KG1 (cell line): ENCODE measurements around the gene CUL4A.
"Not testable (repeated sequence)": the region's sequence is repeated elsewhere in the genome, so short reads cannot be mapped to it uniquely, and the experiment has no call there.

ENCODE experiments used
- DNase-seq: peaks from one replicate; lab custom pipeline; 2025; lab: John Stamatoyannopoulos, UW

The CUL4A gene

DNA sequence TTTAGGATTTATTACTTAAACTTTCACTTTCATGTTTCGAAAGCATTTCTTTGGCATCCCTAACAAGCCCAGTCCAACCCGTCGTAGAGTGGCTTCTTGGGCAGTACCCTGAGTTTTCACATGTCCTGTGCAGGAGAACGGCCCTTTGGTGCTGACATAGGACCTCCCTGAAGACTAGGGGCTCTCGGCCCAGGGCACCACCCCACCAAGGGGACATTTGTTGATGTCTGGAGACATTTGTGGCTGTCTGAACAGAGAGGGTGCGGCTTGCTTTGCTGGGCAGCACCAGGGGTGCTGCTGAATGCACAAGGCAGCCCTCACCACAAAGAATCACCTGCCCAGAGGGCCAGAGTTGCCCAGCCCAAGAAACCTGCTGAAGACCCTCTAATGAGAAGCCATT lies 30.6 kb downstream of the CUL4A start:
- DNase-seq, result no peak

DNA sequence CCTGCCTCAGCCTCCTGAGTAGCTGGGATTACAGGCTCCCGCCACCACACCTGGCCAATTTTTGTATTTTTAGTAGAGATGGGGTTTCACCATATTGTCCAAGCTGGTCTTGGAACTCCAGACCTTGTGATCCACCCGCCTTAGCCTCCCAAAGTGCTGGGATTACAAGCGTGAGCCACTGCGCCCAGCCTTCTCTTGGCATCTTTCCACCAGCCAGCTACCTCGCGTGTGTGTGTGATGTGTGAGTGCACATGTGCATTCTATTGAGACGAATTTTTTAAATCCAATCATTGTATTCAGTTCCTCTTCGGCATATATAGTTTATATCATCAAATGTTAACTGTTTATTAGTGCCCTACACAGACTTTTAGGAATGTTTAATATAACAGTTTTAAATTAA lies 32.2 kb downstream of the CUL4A start:
- not testable (repeated sequence) for DNase-seq

DNA sequence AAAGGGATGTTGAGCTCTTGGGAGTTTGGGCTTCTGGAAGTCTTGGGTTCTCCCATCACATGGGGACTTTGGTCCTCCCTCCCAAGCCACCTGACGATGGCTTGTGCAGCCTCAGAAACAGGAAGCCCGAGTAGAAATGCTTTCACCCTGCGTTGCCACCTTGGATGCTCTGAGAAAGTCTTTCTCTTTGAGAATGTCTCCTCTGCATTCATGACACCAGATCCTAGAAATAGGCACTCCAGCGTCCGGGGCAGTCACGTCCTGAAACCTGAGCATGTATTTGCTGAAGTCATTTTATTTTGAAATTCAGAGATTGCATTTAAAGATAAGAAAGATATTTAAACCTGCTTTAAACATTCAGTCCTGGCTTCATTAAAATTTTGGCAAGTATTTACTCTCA lies 34.4 kb downstream of the CUL4A start:
- no peak for DNase-seq

DNA sequence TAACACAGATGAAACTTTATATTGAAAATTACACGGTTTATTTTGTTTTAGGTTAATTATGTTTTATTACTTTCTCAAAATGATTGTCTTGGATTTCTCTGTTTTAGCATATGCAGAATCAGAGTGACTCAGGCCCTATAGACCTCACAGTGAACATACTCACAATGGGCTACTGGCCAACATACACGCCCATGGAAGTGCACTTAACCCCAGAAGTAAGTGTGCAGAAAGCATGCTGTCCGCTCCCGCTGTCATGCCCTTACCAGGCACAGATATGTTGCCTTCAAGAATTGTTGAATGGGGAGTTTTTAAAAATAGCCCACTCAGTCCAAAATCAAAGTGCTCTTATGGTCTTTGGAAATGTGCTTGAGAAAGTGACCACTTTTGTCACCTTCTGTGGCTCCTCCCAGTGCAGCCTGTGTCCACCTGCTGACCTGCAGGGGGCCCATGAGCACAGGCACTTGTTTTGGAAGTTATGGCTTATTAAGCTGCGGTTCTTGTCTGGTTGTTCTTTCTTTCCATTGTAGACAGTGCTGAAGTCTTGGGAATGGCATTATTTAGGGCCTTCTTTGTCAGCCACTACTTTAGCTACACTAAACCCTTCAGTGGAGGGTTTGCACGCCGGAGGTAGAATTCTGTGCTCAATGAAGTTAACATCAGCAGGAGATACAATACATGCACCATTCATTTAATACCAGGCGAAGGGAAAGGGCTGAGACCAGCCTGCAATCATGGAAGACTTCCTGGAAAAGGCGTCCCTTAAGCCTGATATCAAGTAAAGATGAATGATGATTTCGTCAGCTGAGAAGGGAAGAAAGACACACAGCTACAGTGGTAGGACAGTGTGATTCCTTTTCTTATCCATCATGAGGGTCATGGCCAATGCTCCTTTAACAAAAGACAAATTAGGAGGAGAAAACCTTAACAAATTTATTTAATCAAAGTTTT lies 36.7 kb downstream of the CUL4A start:
- no peak for DNase-seq

DNA sequence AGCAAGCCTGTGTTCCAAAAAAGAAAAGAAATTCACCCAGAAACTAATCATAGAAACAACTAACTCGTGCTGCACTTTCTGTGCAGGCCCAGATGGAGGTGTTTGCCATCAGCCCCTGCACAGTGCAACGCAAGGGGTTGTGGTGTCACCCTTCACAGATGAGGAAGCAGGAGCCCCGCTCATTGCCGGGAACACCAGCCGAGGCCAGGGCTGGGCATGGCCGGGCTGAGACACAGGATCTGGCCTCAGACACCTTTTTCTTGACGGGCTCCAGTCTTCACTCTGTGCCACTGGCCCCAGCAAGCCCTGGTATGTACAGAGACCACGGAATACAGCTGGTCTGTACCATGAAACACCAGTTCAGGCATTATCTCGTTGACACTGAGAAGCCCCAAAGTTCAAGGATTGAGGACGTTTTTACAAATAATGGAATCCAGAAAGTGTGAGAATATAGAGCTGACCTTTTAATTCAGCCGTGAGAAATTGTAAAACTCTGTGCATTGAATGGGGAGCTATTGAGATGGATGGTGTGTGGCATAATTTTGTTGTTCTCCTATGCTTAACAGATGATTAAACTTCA lies 43.2 kb downstream of the CUL4A start:
- no peak for DNase-seq

DNA sequence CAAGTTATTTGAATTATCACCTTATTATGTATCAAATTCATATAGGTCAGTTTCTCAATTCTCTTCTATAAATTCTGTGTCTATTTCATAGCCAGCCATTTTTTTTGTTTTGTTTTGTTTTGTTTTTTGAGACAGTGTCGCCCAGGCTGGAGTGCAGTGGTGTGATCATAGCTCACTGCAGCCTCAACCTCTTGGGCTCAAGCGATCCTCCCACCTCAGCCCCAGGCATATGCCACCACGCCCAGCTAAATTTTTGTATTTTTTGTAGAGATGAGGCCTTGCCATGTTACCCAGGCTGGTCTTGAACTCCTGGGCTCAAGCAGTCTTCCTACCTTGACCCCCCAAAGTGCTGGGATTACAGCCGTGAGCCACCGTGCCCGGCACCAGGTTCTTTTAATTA lies 48.5 kb downstream of the CUL4A start:
- DNase-seq, result not testable (repeated sequence)

DNA sequence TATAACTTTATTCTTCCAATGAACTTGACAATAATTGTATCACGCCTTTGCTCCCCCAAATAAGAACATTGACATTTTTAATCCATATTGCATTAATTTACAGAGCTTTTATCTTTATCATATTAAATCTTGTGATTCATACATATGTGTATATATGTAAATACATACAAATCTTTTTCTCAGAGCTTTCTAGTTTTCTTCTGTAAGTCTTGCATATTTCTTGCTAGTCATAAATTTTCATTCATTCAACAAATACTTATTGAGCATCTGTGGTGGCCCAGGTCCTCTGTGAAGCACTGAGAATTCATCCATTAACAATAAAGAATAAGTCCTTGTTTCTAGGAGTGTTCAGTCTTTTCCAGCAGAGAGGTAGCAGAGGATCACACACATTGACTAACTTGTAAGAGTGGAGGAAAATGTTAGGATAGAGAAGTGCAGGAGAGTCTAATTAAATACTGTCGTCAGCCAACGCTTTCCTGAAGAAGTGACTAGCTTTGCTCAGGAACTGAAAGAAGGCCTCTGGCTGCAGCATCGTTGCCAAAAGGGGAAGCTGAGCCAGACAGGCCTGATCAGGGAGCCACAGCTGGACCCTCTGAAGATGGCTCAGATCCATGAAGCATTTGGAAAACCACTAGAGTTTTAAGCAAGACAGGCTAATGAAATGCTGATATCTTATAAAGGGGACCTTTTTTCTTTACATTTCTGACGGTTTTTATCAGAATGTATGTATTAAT lies 49.1 kb downstream of the CUL4A start:
- DNase-seq, result no peak

DNA sequence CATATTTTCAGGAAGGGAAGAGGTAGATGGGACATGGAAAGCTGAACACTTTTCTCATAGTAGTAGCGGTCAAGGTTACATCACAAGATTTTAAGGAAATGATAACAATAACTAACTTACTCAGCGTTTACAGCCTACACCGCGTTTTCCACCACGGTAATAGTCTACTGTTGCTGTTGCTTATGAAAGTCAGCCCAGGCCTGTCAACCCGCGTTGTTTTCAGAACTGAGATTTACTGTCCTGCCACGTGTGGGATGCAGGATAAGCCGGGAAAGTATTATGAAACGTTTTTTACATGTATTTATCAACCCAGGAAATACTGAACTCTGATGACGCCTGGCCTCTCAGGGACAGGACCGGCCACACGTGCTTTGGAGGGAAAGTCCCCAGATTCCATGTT lies 51.6 kb downstream of the CUL4A start:
- DNase-seq, result no peak

DNA sequence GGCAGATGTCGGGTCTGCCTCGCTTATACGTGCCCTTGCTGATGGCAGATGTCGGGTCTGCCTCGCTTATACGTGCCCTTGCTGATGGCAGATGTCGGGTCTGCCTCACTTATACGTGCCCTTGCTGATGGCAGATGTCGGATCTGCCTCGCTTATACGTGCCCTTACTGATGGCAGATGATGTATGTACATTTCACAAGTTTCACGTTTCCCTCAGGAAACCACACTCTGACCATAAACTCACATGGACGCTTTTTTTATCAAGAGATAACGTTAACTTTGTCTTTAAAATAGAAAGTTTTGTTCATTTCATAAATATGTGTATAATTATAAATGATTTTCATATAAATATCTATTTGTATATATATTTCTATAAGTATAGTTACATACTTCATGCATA lies 53.6 kb downstream of the CUL4A start:
- not testable (repeated sequence) for DNase-seq

DNA sequence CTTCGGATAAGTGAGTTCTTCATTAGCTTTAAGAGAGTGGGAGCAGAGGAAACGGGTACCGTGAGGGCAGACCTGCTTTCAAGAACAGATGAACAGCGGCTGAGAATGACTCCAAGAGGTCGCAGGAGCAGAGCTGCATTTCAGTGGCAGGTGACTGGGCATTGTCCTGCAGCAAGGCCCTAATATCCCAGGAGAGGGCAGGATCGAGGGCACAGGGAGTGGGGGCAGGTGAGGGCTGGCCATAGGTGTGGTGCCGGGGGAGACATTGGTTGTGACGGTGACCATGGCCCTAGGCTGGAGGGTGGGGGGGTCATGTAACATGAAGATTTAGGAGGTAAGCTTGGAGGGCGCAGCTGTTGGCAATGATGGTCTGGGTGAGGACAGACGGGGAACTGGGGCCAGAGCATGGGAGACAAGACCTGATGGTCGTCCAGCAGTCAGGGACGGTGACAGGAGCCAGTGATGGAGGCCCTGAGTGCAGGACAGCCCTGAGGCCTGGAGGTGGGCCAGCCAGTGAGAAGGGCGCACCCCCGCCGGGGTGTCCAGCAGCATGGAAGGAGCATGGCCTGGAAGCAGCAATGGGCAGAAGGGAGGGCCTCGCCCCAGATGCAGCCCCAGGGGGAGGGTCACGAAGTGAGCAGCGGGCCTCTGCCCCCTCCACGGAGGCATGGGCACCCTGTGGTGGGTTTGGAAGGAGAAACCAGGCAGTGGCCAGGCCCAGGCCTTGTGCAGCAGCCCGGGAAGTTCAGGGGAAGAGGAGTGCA lies 58.4 kb downstream of the CUL4A start:
- no peak for DNase-seq

DNA sequence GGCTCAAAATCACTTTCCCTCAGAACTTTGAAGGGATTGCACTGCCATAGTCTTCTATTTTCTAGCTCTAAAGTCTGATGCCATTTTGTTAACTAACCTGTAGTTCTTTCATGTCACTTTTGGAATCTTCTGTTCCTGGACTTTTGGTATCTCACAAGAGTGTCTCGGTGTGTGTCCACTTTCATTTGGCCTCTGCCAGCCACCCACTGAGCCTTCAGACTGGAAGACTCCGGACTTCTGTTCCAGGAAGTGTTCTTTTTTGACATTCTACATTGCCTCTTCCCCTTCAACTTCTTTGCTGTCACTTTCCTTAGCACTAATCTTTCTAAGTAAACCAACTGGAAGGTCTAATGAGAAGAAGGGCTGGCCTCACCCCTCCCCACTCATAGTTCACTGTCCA lies 62.6 kb downstream of the CUL4A start:
- DNase-seq, result no peak

DNA sequence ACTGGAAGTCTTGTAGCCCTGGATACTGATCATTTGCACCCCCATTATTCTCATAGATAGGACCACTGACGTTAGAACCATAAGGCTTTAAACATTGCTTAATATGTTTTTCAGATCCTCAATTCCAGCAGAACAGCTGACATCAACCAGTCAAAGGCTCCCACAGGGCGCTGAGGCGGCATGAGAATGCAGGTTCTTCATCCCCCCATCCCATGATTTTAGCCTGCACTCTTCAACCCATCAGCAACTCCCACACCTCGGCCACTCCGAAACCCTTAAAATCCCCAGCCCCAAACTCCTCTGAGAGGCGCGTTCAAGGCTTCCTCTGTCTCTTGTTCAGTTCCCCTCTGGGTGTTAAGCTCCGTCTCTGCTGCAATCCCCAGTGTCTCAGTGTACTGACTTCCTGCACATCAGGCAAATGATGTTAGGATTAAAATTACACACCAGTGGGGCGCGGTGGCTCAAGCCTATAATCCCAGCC lies 63.3 kb downstream of the CUL4A start:
- DNase-seq, result no peak

DNA sequence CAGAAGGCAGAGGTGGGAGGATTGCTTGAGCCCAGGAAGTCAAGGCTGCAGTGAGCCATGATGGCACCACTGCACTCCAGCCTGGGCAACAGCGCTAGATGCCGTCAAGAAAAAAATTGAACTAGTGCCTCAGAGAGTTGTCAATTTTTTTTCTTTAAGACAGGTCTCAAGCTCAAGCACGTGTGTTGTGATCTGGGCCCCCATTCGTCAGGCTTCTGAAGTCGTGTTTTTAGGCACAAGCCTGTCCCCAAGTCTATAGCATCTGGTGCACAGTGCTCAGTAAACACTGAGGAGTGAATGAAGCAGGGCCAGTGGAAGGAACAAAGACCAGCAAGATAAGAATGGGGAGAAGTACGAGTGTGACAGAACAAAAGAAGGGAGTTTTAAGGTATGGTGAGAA lies 63.9 kb downstream of the CUL4A start:
- no peak for DNase-seq

DNA sequence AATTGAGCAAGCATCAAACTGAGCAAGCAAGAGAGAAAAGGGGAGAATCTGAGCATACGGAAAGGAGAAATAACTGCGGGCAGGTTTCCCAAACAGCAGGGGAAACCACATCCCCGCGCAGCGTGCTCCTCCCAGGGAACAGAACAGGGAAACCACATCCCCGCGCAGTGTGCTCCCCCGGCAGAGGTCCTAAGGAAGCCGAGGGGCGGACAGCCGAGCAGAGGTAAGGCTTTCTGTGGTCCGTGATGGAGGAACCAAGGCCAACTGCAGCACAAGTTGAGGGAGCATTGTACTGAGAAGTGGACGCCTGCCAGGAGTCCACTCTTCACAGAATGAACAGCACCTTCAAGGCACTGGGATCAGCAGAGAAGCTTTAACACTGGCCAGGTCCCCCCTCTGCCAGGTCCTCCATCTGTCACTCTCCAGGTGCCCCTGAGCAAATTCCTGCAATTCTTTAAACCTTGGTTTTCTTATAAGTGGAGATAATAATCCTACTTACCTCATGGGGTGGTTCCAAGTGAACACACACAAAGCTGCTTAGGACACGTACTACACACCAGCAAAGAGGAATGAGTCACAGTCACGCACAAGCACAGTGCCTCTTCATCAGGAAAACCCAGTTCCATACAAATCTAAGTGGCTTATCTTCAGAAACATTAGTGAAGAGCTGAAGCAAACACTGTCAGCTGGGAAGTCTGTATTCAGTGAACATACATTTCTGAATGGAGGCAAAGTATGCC lies 64.6 kb downstream of the CUL4A start:
- no peak for DNase-seq

DNA sequence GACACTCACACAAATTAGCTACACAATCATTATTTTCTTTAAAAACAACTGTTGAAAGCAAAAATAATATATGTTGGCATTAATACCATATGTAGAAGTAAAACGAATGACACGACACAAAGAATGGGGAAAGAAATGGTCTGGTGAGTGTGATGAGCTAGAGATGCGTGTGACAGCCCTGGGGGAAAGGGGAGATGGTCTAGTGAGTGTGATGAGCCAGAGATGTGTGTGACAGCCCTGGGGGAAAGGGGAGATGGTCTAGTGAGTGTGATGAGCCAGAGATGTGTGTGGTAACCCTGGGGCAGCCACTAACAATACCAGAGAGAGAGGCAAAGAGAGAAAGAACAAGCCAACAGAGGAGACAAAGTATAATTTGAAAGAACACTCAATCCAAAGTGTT lies 65.3 kb downstream of the CUL4A start:
- no peak for DNase-seq

DNA sequence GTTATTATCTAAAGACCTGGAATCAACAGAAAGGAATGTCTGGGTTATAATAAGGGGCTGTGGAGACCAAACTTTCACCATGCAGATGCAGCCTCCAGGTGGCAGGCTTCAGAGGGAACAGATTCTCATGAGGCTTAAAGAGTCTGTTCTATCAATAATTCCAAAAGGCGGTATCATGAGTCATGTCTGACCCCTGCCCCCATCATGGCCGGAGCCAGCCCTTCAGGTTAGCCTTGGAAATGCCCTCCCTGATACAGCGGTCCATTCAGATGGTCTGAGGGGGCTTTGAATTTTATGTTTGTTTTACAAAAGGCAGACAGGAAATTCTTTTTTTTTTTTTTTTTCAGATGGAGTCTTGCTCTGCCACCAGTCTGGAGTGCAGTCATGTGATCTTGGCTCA lies 66.0 kb downstream of the CUL4A start:
- DNase-seq, result no peak

DNA sequence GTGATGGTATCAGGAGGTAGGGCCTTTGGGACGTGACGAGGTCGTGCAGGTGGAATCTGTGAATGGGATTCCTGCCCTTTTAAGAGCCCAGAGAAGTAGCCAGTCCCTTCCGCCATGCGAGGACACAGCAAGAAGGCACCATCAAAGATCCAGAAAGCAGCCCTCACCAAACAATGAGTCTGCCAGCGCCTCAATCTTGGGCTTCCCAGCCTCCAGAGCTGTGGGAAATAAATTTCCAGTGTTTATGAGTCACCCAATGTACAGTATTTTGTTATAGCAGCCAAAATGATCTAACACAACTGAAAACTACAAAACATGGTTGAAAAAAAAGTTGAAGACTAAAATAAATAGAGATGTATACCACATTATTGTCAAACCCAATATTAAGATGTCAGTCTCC lies 70.7 kb downstream of the CUL4A start:
- no peak for DNase-seq

DNA sequence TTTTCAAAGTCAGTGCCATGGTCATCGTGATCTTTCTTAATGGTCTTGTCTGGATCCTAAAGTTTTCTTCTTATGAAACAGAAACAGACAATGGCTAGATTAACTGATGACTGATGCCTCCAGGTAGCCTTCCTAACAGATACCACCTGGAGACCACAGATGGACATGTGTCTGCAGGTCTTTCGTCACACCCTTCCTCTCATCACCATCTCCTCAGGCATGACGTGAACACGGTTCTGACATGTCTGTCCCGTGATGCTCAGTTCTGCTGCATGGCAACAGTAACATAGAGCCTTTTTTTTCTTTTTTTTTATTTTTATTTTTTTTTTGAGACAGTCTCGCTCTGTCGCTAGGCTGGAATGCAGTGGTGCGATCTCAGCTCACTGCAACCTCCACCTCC lies 74.5 kb downstream of the CUL4A start:
- no peak for DNase-seq

DNA sequence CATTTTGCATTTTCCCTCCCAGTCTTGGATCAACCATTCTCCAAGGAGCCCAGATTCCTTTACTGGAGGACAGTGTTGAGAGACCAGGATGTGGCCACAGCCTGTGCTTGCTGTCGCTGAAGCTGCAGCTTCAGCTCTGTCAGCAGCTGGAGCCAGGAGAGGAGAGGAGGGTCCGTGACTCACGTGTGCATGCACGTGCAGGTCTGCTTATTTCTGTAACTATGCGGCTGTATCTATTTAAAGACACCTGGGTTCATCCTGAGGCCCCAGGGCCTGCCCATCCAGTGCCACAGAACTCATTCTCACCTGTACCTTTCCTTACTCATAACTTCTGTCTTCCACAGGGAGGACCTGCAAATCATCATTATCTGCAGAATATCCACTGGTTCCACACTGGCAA lies 79.5 kb downstream of the CUL4A start:
- DNase-seq, result no peak

DNA sequence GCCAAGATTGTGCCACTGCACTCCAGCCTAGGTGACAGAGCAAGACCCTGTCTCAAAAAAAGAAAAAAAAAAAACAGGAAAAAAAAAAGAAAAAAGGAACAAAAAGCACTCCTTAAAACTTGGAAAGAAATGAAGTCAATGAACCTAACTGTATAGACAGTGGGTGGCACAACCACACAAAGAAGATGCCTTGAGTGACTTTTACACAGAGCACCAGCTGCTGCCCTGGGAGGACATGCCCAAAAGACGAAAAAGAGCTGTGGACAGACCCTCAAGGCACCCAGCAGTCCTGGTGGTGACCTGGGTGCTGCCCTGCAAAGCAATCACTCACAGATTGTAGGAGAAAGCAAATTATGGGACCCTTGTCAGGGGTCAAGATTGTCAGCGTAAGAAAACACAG lies 81.7 kb downstream of the CUL4A start:
- DNase-seq, result no peak
